ENCODE results near the gene MMD. TPM values are rescaled to one million over a fixed set of nuclear protein-coding genes. Genes with fewer than 3 reads are reported as not detected.
"Not testable (repeated sequence)": the region's sequence is repeated elsewhere in the genome, so short reads cannot be mapped to it uniquely, and the experiment has no call there.

The MMD gene
- total RNA-seq, result 10 to 100 TPM; 22.1 to 24.2 TPM

- Mint-ChIP-seq H3K9me3 (no peaks in the 10 kb centered on the region), H3K27me3 (peaks cover 19% of the 10 kb centered on the region), H3K4me3 (peak within 1 kb of the TSS; percentile 89), H3K27ac (peak within 1 kb of the TSS; percentile 93), H3K36me3 (peaks cover 4% of the 10 kb centered on the region), H3K4me1 (ENCODE audit: low read depth) (peaks cover 42% of the 10 kb centered on the region)
- no peak for DNase-seq
- intact Hi-C loops (cut with micrococcal nuclease), result loop anchor here (1.0 to 10.0 kb wide), 7 partner anchors 79 to 453 kb away; partner anchors contain the start of genes COX11, PCTP, SMIM36 and STXBP4
- ChIA-PET POLR2A (interaction anchor here (0.8 to 1.2 kb wide), 2 partner anchors 8 to 11 kb away, joined by 3 to 4 read pairs; no protein-coding TSS in a partner anchor), CTCF (interaction anchor here (0.8 to 1.9 kb wide), 3 partner anchors 89 to 93 kb away, joined by 5 to 6 read pairs (median 6); no protein-coding TSS in a partner anchor)
Measured at GRCh38 chr17:55421179-55421934, at the start of gene MMD. Gene MMD (minus strand): TSS chr17:55421835. CDS start chr17:55421695, 140 bp downstream.

GRCh38 chr17:55466671-55467070 is 45.0 kb upstream of the MMD start:
- no peak overlapping the region for H3K4me3 Mint-ChIP-seq
- ChIA-PET POLR2A (interaction anchor here (0.6 kb wide), 1 partner anchor 754 kb away, joined by 3 read pairs; no protein-coding TSS in a partner anchor), CTCF (no interaction called here)
- H3K4me1 Mint-ChIP-seq (ENCODE audit: low read depth), result peaks cover 4% of the 10 kb centered on the region
- intact Hi-C loops (cut with micrococcal nuclease), result no loop called here
- H3K9me3 Mint-ChIP-seq, result no peaks in the 10 kb centered on the region
- no peak for DNase-seq
- no peaks in the 10 kb centered on the region for H3K27me3 Mint-ChIP-seq
- no peaks in the 10 kb centered on the region for H3K36me3 Mint-ChIP-seq
- H3K27ac Mint-ChIP-seq, result no peak overlapping the region

GRCh38 chr17:55465771-55466170 is 44.1 kb upstream of the MMD start:
- intact Hi-C loops (cut with micrococcal nuclease); H3K36me3 Mint-ChIP-seq; H3K4me3 Mint-ChIP-seq; H3K27ac Mint-ChIP-seq; H3K9me3 Mint-ChIP-seq; CTCF ChIA-PET; H3K4me1 Mint-ChIP-seq (ENCODE audit: low read depth); DNase-seq; POLR2A ChIA-PET; H3K27me3 Mint-ChIP-seq: not testable (repeated sequence)

- Mint-ChIP-seq H3K4me3 (no peak overlapping the region), H3K36me3 (no peaks in the 10 kb centered on the region), H3K27ac (no peak overlapping the region), H3K27me3 (peaks cover 5% of the 10 kb centered on the region), H3K4me1 (ENCODE audit: low read depth) (peaks cover 14% of the 10 kb centered on the region), H3K9me3 (no peaks in the 10 kb centered on the region)
- intact Hi-C loops (cut with micrococcal nuclease), result no loop called here
- no peak for DNase-seq
- ChIA-PET CTCF (no interaction called here), POLR2A (no interaction called here)
Measured at GRCh38 chr17:55463600-55463999, 42.0 kb upstream of the MMD start.

- no peak for DNase-seq
- CTCF ChIA-PET, result no interaction called here
- Mint-ChIP-seq H3K4me3 (no peak overlapping the region), H3K27me3 (peaks cover 8% of the 10 kb centered on the region), H3K27ac (no peak overlapping the region), H3K4me1 (ENCODE audit: low read depth) (peaks cover 19% of the 10 kb centered on the region), H3K9me3 (no peaks in the 10 kb centered on the region), H3K36me3 (no peaks in the 10 kb centered on the region)
- POLR2A ChIA-PET, result no interaction called here
- intact Hi-C loops (cut with micrococcal nuclease), result no loop called here
Measured at GRCh38 chr17:55462711-55463110, 41.1 kb upstream of the MMD start.

GRCh38 chr17:55462234-55462633 is 40.6 kb upstream of the MMD start:
- ChIA-PET CTCF (no interaction called here), POLR2A (no interaction called here)
- intact Hi-C loops (cut with micrococcal nuclease), result no loop called here
- Mint-ChIP-seq H3K36me3 (no peaks in the 10 kb centered on the region), H3K27me3 (peaks cover 9% of the 10 kb centered on the region), H3K9me3 (no peaks in the 10 kb centered on the region), H3K27ac (no peak overlapping the region), H3K4me3 (no peak overlapping the region), H3K4me1 (ENCODE audit: low read depth) (peaks cover 19% of the 10 kb centered on the region)
- no peak for DNase-seq

GRCh38 chr17:55458978-55459377 is 37.3 kb upstream of the MMD start:
- H3K9me3 Mint-ChIP-seq, result no peaks in the 10 kb centered on the region
- POLR2A ChIA-PET, result no interaction called here
- no peak overlapping the region for H3K27ac Mint-ChIP-seq
- CTCF ChIA-PET, result interaction anchor here (0.8 to 1.1 kb wide), 3 partner anchors 17 to 111 kb away, joined by 3 to 5 read pairs (median 4); no protein-coding TSS in a partner anchor
- DNase-seq, result peak; percentile 81
- H3K36me3 Mint-ChIP-seq, result no peaks in the 10 kb centered on the region
- no peak overlapping the region for H3K4me3 Mint-ChIP-seq
- H3K27me3 Mint-ChIP-seq, result peaks cover 17% of the 10 kb centered on the region
- peaks cover 19% of the 10 kb centered on the region for H3K4me1 Mint-ChIP-seq (ENCODE audit: low read depth)
- intact Hi-C loops (cut with micrococcal nuclease), result loop anchor here (1.0 kb wide), 3 partner anchors 23 to 275 kb away; no protein-coding TSS in a partner anchor

GRCh38 chr17:55458287-55458900 is 36.8 kb upstream of the MMD start:
- ChIA-PET POLR2A (no interaction called here), CTCF (interaction anchor here (0.8 to 1.1 kb wide), 3 partner anchors 17 to 110 kb away, joined by 3 to 5 read pairs (median 4); no protein-coding TSS in a partner anchor)
- Mint-ChIP-seq H3K36me3 (no peaks in the 10 kb centered on the region), H3K4me3 (no peak overlapping the region), H3K27ac (no peak overlapping the region), H3K4me1 (ENCODE audit: low read depth) (peaks cover 16% of the 10 kb centered on the region), H3K27me3 (peaks cover 21% of the 10 kb centered on the region), H3K9me3 (no peaks in the 10 kb centered on the region)
- no peak for DNase-seq
- intact Hi-C loops (cut with micrococcal nuclease), result no loop called here

GRCh38 chr17:55456307-55457240 is 34.9 kb upstream of the MMD start:
- ChIA-PET CTCF (no interaction called here), POLR2A (no interaction called here)
- Mint-ChIP-seq H3K4me1 (ENCODE audit: low read depth) (peaks cover 16% of the 10 kb centered on the region), H3K27ac (no peak overlapping the region), H3K9me3 (no peaks in the 10 kb centered on the region), H3K36me3 (no peaks in the 10 kb centered on the region), H3K27me3 (peaks cover 21% of the 10 kb centered on the region), H3K4me3 (no peak overlapping the region)
- intact Hi-C loops (cut with micrococcal nuclease), result no loop called here
- no peak for DNase-seq

GRCh38 chr17:55454906-55455474 is 33.4 kb upstream of the MMD start:
- no peaks in the 10 kb centered on the region for H3K9me3 Mint-ChIP-seq
- H3K27ac Mint-ChIP-seq, result no peak overlapping the region
- ChIA-PET CTCF (no interaction called here), POLR2A (no interaction called here)
- no peaks in the 10 kb centered on the region for H3K36me3 Mint-ChIP-seq
- H3K27me3 Mint-ChIP-seq, result peaks cover 22% of the 10 kb centered on the region
- peaks cover 18% of the 10 kb centered on the region for H3K4me1 Mint-ChIP-seq (ENCODE audit: low read depth)
- DNase-seq, result no peak
- intact Hi-C loops (cut with micrococcal nuclease), result no loop called here
- no peak overlapping the region for H3K4me3 Mint-ChIP-seq

- POLR2A ChIA-PET, result no interaction called here
- peaks cover 21% of the 10 kb centered on the region for H3K27me3 Mint-ChIP-seq
- CTCF ChIA-PET, result no interaction called here
- no peaks in the 10 kb centered on the region for H3K9me3 Mint-ChIP-seq
- intact Hi-C loops (cut with micrococcal nuclease), result no loop called here
- H3K27ac Mint-ChIP-seq, result no peak overlapping the region
- H3K4me1 Mint-ChIP-seq (ENCODE audit: low read depth), result peaks cover 11% of the 10 kb centered on the region
- no peaks in the 10 kb centered on the region for H3K36me3 Mint-ChIP-seq
- no peak overlapping the region for H3K4me3 Mint-ChIP-seq
- DNase-seq, result no peak
Measured at GRCh38 chr17:55453839-55454557, 32.4 kb upstream of the MMD start.

All from activated CD4-positive, alpha-beta memory T cell treated with anti-CD3 and anti-CD28 coated beads for 36 hours (primary cell).